GM12878 (cell line): Measurements from ENCODE around the gene TSPAN10. TPM values are rescaled to one million over a fixed set of nuclear protein-coding genes. Genes with fewer than 3 reads are reported as not detected.

ENCODE experiments used
- ATAC-seq: fragments of 200-7000 bp; cut with Tn5 transposase; 3 replicates; pipeline ENCODE4 v1.9.1; 2020; ENCODE audit warnings: mild to moderate bottlenecking, moderate library complexity
- BruUV-seq: library from RNA; stranded (reverse); fragments of 400-500 nt; replicated peaks from 2 replicates; lab custom pipeline; 2021; lab: Mats Ljungman, UMichigan
- CTCF ChIA-PET: fragments of 300-600 bp; sonication (Branson Sonifier 250); formaldehyde crosslinking; extraction: SDS; loops from one replicate; lab custom pipeline; 2021; ENCODE audit warnings: inconsistent platforms; lab: Yijun Ruan, JAX
- POLR2A ChIA-PET: fragments of 350-600 bp; formaldehyde crosslinking; extraction: SDS; loops from one replicate; lab custom pipeline; 2021; ENCODE audit warnings: inconsistent platforms; lab: Charles Lee
- RAD21 ChIA-PET: fragments of 300-600 bp; sonication (Branson Sonifier 250); formaldehyde crosslinking; loops from one replicate; lab custom pipeline; 2023; ENCODE audit warnings: antibody characterized with exemption; ENCODE audit not compliant: unreplicated experiment; lab: Charles Lee
- SMC1A ChIA-PET: fragments of 300-600 bp; sonication (Branson Sonifier 250); formaldehyde crosslinking; loops from one replicate; lab custom pipeline; 2023; ENCODE audit not compliant: unreplicated experiment, uncharacterized antibody; lab: Charles Lee
- DNase-seq: peaks from one replicate; pipeline ENCODE4 v3.0.0-alpha.2; 2011; ENCODE audit warnings: low read depth, low spot score
- FAIRE-seq: peaks from 3 replicates; lab custom pipeline; 2011; peaks lifted over from hg19 to GRCh38; lab: Jason Lieb, UNC
- H2AFZ ChIP-seq: 2 replicates; pipeline ENCODE4 v1.6.0; 2011; ENCODE audit warnings: low read depth, low read length, control low read depth; ENCODE audit not compliant: control insufficient read depth
- H3K27ac ChIP-seq: 2 replicates; pipeline ENCODE4 v1.5.1; 2011; ENCODE audit warnings: control low read depth; ENCODE audit not compliant: control insufficient read depth, insufficient read depth
- H3K27me3 ChIP-seq, 2 experiments: replicated peaks in 1 of 2; 2 replicates each; pipeline versions ENCODE4 v1.6.0 to v1.6.1; 2011; ENCODE audit warnings: low read length in 1 of 2; ENCODE audit not compliant: control insufficient read depth in 2 of 2, insufficient read depth in 2 of 2
- H3K36me3 ChIP-seq, 2 experiments: 2 replicates each; pipeline ENCODE4 v1.5.1; 2011; ENCODE audit warnings: low read length in 1 of 2; ENCODE audit not compliant: control insufficient read depth in 2 of 2, insufficient read depth in 2 of 2
- H3K4me1 ChIP-seq: 2 replicates; pipeline ENCODE4 v1.6.1; 2011; ENCODE audit warnings: mild to moderate bottlenecking, low read length, moderate library complexity, mixed read lengths; ENCODE audit not compliant: control insufficient read depth, insufficient read depth
- H3K4me2 ChIP-seq: 2 replicates; pipeline ENCODE4 v1.6.0; 2011; ENCODE audit warnings: control low read depth; ENCODE audit not compliant: control insufficient read depth, insufficient read depth
- H3K4me3 ChIP-seq: fragments of 200-600 bp; sonication (generic); 2 replicates; pipeline ENCODE4 v1.5.1; 2016
- H3K79me2 ChIP-seq: 2 replicates; pipeline ENCODE4 v1.6.0; 2011; ENCODE audit warnings: low read length; ENCODE audit not compliant: control insufficient read depth, insufficient read depth
- H3K9ac ChIP-seq: 2 replicates; pipeline ENCODE4 v1.8.0; 2011; ENCODE audit warnings: low read length, control low read depth, mixed read lengths; ENCODE audit not compliant: control insufficient read depth, insufficient read depth
- H3K9me3 ChIP-seq: replicated peaks from 3 replicates; pipeline ENCODE4 v1.5.1; 2011; ENCODE audit warnings: mild to moderate bottlenecking, low read length; ENCODE audit not compliant: control insufficient read depth, insufficient read depth
- H4K20me1 ChIP-seq: 2 replicates; pipeline ENCODE4 v1.6.0; 2011; ENCODE audit not compliant: control insufficient read depth, insufficient read depth
- BACH1 ChIP-seq: fragments of 450-650 bp; IDR thresholded peaks from 2 replicates; pipeline ENCODE4 v1.6.1; 2017; ENCODE audit warnings: mild to moderate bottlenecking, borderline replicate concordance
- POLR2AphosphoS5 ChIP-seq: IDR thresholded peaks from 2 replicates; pipeline ENCODE4 v1.6.1; 2011; ENCODE audit warnings: mild to moderate bottlenecking, low read length, inconsistent platforms
- TCF3 ChIP-seq: IDR thresholded peaks from 2 replicates; pipeline ENCODE4 v1.6.1; 2012; ENCODE audit warnings: low read depth, mild to moderate bottlenecking, low read length, borderline replicate concordance; ENCODE audit not compliant: insufficient read depth
- TCF7 ChIP-seq: IDR thresholded peaks from 2 replicates; pipeline ENCODE4 v1.6.1; 2014; ENCODE audit warnings: antibody characterized with exemption, borderline replicate concordance
- WGBS: methylation state at CpG from one replicate; pipeline ENCODE4 v1.1.6; 2016; ENCODE audit warnings: low lambda C conversion rate; ENCODE audit not compliant: insufficient replicate concordance, insufficient coverage; ENCODE audit errors: missing lambda C conversion rate; 5-methylcytosine and 5-hydroxymethylcytosine counted together
- in situ Hi-C: fragments of 300-500 bp; cut with MboI; formaldehyde crosslinking; loops from 9 replicates; pipeline ENCODE4 v1.14.3; 2018; ENCODE audit warnings: mixed read lengths
- intact Hi-C: fragments of 100-400 bp; cut with micrococcal nuclease; formaldehyde crosslinking; loops from one replicate; pipeline ENCODE4 v1.14.2; 2022; ENCODE audit not compliant: unreplicated experiment
- polyA plus RNA-seq, 11 experiments: library from polyadenylated mRNA; depleted of rRNA in 4 of 11; unstranded in 6 of 11; stranded (reverse) in 5 of 11; fragments of >200 nt; fragmentation: Nextera tagmentation in 4 of 11; fragmentation: Illumina TruSeq in 1 of 11; extraction: Ambion mirVana in 4 of 11; extraction: Trizol in 1 of 11; gene quantifications; 1 replicate in 1 of 11; 2 replicates in 10 of 11; pipeline versions ENCODE4 v1.2.1 to v1.2.3, GENCODE V29; 2011 to 2016; ENCODE audit warnings: inconsistent platforms in 2 of 11, missing spikeins in 2 of 11, low read depth in 1 of 11
- total RNA-seq, 4 experiments: library from RNA; depleted of rRNA in 3 of 4; stranded (reverse); fragments of >200 nt in 3 of 4; fragmentation: Illumina TruSeq in 1 of 4; extraction: Trizol in 1 of 4; gene quantifications; 2 replicates each; pipeline versions ENCODE4 v1.2.1 to v1.2.3, GENCODE V29; 2013 to 2021
- TF ChIP-seq, protein P1 (sequence below): IDR thresholded peaks from 2 replicates; pipeline ENCODE4 v1.6.1; 2012; ENCODE audit warnings: low read depth, low read length, improper control_type of control experiment
- TF ChIP-seq, protein P2 (sequence below): IDR thresholded peaks from 2 replicates; pipeline ENCODE4 v1.6.1; 2011; ENCODE audit warnings: borderline replicate concordance, low read depth, mild to moderate bottlenecking, moderate library complexity, low read length; ENCODE audit not compliant: insufficient read depth, poor library complexity, severe bottlenecking

TSPAN10 gene
- total and polyA plus RNA-seq, 10 of the 15 experiments (the other 5 are each of a cell fraction or from before 2014, with no cell fraction given) = 0.13 to 0.82 (median 0.43) TPM

DNA sequence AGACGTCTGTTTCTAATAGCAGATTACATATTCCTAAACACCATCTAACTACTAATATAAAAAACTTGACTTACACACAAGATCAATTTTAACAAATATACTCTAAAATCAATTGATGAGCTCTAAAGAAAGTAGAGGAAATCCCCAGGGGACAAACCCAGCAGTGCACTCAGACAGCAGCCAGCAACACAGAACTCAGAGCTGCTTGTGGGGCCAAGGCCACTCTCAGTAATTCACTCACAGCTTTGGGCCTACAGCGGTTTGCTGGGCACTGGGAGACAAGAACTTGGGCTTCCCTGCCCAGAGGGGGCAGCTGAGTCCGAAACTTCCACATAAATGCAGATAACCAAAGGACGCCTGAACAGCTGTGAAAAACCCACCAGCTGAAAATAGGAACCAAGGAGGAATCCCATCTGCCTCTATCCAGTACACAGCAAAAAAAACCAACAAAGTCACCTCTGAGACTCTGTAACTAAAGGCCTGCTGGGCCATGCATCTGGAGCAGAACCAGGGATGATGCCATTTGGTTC lies 21.5 kb upstream of the TSPAN10 start:
- ATAC-seq (no peak), FAIRE-seq (no peak), DNase-seq (no peak)
- Histone ChIP-seq H3K27me3 (no peaks in the 10 kb centered on the region), H3K36me3 (peaks cover 6 to 16% of the 10 kb centered on the region in 2 experiments; a peak in 3 of 4 replicates), H3K4me1 (no peaks in the 10 kb centered on the region), H3K27ac (no peak overlapping the region), H3K4me3 (no peak overlapping the region), H2AFZ (no peak overlapping the region), H3K4me2 (no peak overlapping the region), H3K9ac (no peak overlapping the region), H4K20me1 (no peaks in the 10 kb centered on the region), H3K79me2 (peaks cover 3% of the 10 kb centered on the region; the same call in 1 of the 2 replicates), H3K9me3 (no peaks in the 10 kb centered on the region)
- no TSS peak for BruUV-seq
- TF ChIP-seq TCF7 (no peak), TCF3 (no peak), BACH1 (no peak), POLR2AphosphoS5 (no peak)
- TF ChIP-seq, protein P1, sequence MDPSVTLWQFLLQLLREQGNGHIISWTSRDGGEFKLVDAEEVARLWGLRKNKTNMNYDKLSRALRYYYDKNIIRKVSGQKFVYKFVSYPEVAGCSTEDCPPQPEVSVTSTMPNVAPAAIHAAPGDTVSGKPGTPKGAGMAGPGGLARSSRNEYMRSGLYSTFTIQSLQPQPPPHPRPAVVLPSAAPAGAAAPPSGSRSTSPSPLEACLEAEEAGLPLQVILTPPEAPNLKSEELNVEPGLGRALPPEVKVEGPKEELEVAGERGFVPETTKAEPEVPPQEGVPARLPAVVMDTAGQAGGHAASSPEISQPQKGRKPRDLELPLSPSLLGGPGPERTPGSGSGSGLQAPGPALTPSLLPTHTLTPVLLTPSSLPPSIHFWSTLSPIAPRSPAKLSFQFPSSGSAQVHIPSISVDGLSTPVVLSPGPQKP = no peak
- TF ChIP-seq, protein P2, sequence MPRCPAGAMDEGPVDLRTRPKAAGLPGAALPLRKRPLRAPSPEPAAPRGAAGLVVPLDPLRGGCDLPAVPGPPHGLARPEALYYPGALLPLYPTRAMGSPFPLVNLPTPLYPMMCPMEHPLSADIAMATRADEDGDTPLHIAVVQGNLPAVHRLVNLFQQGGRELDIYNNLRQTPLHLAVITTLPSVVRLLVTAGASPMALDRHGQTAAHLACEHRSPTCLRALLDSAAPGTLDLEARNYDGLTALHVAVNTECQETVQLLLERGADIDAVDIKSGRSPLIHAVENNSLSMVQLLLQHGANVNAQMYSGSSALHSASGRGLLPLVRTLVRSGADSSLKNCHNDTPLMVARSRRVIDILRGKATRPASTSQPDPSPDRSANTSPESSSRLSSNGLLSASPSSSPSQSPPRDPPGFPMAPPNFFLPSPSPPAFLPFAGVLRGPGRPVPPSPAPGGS = no peak
- CTCF ChIA-PET = interaction anchor here (2.6 kb wide), 1 partner anchor 15 kb away, joined by 9 read pairs; no protein-coding TSS in a partner anchor
- POLR2A ChIA-PET = interaction anchor here (0.6 kb wide), 3 partner anchors 17 to 303 kb away, joined by 3 to 4 read pairs (median 3); no protein-coding TSS in a partner anchor
- SMC1A ChIA-PET = no interaction called here
- 95% methylated on average over 4 of the region's 4 CpGs for WGBS
- RAD21 ChIA-PET = no interaction called here
- intact Hi-C loops (no loop called here), in situ Hi-C loops (no loop called here)
